ENCODE results near the gene SORCS1.

The SORCS1 gene

GRCh38 chr10:107166403-107166802 is 1.9 kb upstream of the SORCS1 start:
- DNase-seq (ENCODE audit: extremely low read depth, low read depth) = no peak
- H3K4me3 ChIP-seq (replicated peaks; ENCODE audit: low read depth, low read length) = no peak overlapping the region
- no peak for TF ChIP-seq CTCF (IDR thresholded peaks at IDR 0.05; ENCODE audit: low read depth, low read length, missing control alignments)

- H3K4me3 ChIP-seq (replicated peaks; ENCODE audit: low read depth, low read length) = no peak overlapping the region
- no peak for DNase-seq (ENCODE audit: extremely low read depth, low read depth)
- no peak for TF ChIP-seq CTCF (IDR thresholded peaks at IDR 0.05; ENCODE audit: low read depth, low read length, missing control alignments)
Observed at GRCh38 chr10:107164992-107165391, 486 bp upstream of the SORCS1 start.

GRCh38 chr10:107163076-107163855 is 1.2 kb downstream of the SORCS1 start:
- no peak overlapping the region for H3K4me3 ChIP-seq (replicated peaks; ENCODE audit: low read depth, low read length)
- TF ChIP-seq CTCF (IDR thresholded peaks at IDR 0.05; ENCODE audit: low read depth, low read length, missing control alignments) = no peak
- DNase-seq (ENCODE audit: extremely low read depth, low read depth) = no peak

GRCh38 chr10:107160866-107161265 is 3.6 kb downstream of the SORCS1 start:
- no peak for DNase-seq (ENCODE audit: extremely low read depth, low read depth)
- no peak overlapping the region for H3K4me3 ChIP-seq (replicated peaks; ENCODE audit: low read depth, low read length)
- TF ChIP-seq CTCF (IDR thresholded peaks at IDR 0.05; ENCODE audit: low read depth, low read length, missing control alignments) = no peak

GRCh38 chr10:107159871-107160270 is 4.6 kb downstream of the SORCS1 start:
- no peak for TF ChIP-seq CTCF (IDR thresholded peaks at IDR 0.05; ENCODE audit: low read depth, low read length, missing control alignments)
- H3K4me3 ChIP-seq (replicated peaks; ENCODE audit: low read depth, low read length) = no peak overlapping the region
- no peak for DNase-seq (ENCODE audit: extremely low read depth, low read depth)

GRCh38 chr10:107157071-107157470 is 7.4 kb downstream of the SORCS1 start:
- H3K4me3 ChIP-seq (replicated peaks; ENCODE audit: low read depth, low read length) = no peak overlapping the region
- DNase-seq (ENCODE audit: extremely low read depth, low read depth) = no peak
- no peak for TF ChIP-seq CTCF (IDR thresholded peaks at IDR 0.05; ENCODE audit: low read depth, low read length, missing control alignments)

GRCh38 chr10:107152087-107152486 is 12.4 kb downstream of the SORCS1 start:
- DNase-seq (ENCODE audit: extremely low read depth, low read depth) = no peak
- H3K4me3 ChIP-seq (replicated peaks; ENCODE audit: low read depth, low read length) = no peak overlapping the region
- TF ChIP-seq CTCF (IDR thresholded peaks at IDR 0.05; ENCODE audit: low read depth, low read length, missing control alignments) = no peak
